NCI-H1092 treated with DMSO at 0.1 percent for 48 hours (cell line): Measurements from ENCODE around the gene LRFN2.

ENCODE experiments used
- DNase-seq: peaks from one replicate; lab custom pipeline; 2025; lab: John Stamatoyannopoulos, UW

The LRFN2 gene

DNA sequence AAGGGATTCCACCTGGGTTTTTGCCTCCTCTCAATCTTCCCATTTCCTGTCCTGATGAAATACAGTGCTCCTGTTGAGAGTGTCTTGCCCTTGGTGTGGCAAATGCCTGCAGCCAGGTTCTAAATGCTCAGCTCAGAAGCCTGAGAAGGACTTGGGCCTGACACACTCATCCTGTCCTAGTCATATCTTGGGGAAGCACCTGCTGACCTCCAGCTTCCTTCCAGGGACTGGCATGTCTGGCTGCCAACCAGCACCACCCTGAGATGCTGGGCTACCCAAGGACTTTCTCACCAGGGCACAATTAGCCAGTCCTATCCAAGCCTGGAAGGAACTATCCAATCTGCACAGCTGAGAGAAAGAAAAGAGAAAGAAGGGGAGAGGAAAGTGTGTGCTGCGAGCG is 43.4 kb downstream of the LRFN2 start:
- DNase-seq, result no peak

DNA sequence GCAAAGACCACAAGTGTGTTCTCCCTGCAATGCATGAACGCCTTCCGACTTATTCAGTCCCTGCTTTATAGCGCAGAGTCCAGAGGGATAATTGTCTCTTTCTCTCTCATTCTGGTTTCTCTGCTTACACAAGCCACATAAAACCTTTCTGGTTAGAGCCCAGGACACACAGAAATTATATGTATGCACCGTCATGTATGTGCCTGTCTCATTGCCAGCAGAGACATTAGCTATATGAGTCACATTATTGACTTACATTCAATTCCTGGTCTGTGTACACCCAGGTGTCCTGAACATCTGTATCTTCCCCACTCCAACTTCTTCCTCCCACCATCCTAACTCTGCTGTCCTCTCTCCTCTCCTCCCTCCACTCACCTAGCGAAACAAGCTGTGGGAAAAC is 44.0 kb downstream of the LRFN2 start:
- no peak for DNase-seq

DNA sequence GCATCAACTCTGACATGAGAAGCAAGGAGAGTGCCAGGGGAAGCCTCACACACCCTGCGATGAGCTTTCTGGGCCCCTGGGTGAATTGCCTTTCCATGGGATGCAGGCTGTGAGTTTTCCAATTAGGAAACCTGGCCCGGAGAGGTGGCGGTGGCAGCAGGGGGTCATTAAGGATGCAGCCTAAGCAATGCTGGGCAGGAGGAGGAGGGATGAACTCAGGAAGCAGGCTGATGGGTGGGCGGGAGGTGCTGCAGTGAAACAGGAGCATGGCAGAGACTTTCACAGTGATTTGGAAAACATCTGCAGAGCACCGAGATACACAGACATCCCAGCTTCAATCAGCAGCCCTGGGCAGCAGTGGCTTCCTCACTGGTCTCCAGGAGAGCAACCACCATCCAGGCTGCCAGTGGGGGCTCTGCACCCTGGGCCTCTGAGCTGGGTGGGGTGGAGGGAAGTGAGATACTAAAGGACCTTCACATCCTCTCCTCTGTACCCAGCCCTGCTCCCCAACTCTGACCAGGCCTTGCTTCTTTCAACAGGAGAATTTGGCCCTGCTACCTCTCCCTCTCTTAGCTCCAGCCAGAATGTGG is 44.9 kb downstream of the LRFN2 start:
- no peak for DNase-seq

DNA sequence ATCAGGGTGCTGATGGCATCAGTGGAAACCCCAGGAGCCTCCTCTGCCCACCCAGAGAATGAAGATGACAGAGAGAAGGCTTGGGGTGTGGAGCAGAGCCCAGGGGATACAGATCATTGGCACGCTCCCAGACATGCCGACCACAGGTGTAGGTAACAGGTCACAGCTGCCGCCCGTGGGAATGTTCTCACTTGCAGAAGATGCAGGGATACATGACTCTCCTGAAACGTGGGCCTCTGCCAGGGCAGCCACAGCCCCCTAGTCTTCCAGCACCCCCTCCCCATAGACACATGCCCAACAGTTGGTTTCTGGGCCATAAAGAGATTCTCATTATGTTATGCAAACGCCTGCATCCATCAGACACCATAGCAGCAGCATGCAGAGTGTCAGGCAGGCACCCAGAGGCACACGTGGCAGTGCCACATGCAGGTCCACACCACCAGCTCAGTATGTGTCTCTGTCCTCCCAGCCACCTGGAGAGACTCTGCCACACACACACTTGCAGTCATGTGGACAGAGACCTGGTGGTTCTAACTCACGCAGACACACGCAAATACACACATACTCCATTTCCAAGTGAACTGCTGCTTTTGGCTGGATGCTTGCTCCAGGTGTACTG is 45.5 kb downstream of the LRFN2 start:
- DNase-seq, result no peak

DNA sequence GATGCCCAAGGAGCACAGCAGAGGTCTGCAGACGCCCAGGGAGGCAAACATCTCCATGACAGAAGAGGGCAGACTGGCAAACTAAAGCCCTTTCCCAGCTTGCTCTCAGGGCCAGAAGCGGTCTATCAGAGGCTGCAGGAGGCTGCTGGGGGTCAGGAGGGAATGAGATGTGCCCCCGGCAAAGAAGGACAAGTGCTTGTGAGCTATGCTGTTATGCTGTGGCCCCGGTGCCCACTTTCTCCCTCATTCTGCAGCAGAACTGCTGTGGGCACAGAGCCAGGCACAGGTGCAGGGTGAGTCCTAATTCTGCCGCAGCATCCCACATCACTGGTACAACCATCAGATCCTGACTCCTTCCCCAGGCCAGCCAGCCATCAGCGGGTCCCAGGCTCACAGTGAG is 46.4 kb downstream of the LRFN2 start:
- no peak for DNase-seq

DNA sequence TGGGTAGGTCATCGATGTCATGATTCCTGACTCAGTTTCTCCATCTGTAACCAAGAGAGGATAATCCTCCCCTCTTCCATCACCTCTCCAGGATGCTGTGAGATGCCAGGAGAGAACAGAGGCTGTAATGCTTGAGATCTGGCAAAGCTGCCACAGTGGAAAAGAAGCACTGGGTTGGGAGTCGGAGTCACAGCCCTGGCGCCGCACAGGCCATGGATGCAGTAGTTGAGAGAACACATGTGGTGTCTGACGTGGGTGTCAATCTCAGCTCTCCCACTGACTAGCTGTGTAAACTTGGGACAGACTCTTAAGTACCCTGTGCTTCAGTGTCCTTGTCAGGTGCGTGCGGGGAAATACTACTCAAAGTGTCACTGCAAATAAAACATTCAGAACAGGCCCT is 47.3 kb downstream of the LRFN2 start:
- DNase-seq, result no peak

DNA sequence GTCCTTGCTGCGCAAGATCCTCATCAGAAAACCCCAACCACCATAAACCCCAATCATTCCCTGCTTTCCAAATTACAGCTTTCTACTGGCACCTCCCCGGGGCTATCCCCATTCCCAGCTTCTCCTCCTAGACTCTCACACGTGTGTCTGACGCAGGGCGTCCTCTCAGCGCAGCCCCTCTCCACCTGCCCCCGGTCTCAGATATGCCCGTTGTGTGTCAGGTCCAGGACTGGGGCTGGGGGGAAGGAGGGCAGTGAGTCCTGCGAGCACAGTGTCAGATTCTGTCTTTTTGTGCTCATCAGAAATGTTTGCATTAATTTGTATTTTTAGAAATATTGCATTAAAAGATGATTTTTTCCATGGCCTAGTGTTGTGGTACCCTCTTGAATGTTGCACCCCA is 48.6 kb downstream of the LRFN2 start:
- DNase-seq, result no peak

DNA sequence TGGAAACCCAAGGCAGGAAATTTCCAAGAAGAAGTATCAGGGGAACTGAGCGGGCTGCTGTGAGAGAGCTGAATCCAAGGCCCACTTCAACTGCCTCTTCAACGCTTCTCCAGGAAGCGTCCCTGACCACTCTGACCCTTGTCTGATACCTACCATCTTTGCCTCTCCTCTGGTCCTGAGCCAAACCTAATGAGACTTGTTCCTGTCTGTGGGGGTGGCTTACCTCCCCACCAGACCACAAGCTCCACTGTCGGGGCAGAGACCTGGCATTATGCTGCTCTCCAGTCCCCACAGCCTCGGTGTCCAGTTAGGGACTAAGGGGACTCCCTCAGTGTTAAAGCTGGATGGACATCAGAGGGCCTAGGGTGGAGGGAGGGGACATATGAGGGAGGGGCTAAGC is 49.7 kb downstream of the LRFN2 start:
- no peak for DNase-seq

DNA sequence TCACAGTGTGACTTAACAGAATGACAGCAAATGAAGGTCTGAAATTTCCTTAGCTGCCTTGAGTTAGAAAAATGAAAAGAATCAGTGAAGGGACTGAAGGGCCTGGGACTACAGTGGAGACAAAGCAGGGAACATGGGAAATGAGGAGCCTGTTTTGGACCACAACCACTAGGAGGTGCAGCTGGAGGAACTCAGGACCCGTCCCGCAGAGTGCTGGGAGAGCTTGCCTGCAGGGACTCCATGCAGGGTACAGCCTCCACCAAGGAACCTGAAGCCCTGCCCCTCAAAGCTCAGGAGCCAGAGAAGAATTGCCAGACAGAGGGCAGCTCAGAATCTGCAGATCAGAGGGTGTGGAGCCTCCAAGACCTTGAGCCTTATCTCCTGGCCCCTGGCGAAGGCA is 50.7 kb downstream of the LRFN2 start:
- no peak for DNase-seq

DNA sequence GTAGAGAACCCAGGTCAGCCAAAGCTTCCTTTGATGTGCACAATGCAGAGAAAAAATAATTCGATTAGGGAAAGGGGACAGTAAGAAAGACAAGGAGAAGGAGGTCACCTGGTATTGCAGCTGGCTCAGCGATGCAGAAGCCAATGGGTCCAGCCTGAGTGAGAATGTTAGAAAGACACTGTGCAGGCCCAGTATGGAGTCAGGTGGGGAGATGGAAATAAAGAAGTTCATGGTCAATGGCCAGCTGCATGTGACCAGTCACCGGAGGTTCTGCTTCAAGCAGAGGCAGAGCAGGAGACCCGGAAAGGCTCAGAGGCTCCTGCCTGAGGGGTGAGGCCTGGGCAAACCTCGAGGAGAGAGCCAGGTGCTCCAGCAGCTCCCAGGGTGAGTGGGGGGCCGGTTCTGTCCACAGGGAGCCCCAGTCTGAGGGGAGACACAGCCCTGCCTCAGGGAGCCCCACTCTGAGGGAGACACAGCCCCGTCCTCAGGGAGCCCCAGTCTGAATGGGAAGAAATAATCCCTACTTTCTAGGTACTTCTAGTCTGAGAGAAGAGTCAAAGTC is 51.3 kb downstream of the LRFN2 start:
- DNase-seq, result no peak

DNA sequence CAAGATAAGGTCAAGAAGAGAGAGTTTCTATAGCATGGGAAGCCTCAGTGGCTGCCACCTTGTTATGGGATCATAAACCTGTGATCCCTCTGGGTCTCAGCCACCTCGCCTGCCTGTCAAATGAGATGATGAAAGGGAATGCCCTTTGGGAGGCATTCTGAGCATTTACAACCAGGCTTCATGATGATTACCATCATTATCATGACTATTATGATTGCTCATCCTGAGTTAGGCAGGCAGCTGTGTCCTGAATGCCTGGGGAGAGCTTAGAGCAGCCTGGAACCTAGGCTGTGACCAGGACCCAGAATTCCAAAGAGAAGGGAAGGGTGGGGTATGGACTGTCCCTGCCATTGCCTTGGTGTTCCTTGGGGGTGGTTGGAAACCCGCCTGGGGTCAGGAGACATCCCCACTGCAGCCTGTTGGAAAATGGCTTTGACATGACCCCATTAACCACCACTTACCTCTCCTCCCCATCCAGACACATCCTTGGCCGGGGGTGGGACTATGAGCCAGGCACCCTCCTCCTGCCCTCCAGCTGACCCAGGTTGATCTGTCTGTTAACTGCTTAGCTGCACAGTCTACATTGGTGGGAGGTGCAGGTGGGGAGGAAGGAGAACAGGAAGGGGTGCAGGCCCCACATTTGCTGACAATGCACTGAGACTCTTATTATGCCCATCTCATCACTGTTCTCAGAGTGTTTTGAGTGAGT is 51.9 kb downstream of the LRFN2 start:
- DNase-seq, result no peak

DNA sequence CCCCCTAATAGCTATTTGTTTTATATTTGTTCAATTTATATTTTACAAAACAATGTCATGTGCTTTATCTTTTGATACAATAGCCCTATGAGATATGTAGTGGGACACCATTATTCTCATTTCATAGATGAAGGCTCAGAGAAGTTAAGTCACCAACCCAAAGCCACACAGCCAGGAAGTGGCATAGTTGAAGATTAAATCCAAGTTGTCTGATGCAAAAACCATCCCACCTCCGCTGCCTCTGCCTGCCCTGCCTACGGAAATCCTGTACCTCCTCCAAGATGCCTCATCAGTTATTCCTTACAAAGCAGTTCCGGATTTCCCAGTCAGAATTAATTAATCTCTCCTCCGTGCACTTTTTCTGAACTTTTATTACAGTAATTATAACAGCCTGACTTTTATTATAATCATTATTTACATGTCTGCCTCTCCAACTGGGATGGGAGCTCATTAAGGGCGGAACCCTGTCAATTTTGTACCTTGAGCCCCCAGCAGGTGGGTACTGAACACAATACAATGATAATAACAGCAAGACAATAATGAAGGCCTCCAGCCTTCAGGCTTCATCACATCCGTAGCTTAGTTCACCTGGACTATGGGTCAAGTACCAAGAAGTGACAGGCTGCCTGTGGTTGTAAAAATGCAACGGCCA is 54.7 kb downstream of the LRFN2 start:
- no peak for DNase-seq

DNA sequence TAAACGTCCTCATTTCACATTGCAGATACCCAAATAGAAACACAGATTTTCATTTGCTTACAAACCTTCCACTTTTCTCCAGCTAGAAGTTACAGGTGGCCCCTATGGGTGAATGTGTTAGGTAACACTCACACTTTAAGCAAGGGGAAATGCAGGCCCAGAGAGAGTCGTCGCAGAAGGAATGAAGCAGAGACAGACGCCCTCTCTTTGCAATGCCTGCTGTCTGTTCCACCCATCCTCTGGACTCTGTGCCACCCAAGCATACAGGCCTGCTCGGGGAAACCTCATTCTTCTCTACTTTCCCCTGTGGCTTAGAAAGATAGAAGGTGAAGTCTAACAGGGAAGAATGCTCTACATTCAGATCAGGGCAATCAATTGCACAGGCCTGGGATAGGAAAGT is 57.2 kb downstream of the LRFN2 start:
- DNase-seq, result no peak

DNA sequence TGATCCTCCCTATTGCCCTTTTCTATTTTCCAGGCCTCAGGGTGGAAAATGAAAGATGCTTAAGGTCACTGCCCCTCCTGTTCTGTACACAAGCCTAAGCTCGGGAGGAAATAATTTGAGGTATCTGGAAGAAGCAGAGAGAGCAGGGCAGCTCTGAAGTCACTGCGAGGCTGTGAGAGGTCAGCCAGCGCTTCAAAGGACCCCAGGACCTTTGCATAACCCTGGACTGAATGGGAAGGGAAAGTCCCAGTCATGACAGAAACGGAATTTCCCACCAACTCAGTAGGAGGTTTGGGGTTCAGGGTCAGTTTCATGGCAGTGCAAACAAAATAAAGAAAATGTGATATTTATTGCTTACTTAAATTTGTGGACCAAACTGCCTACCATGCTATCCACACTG is 58.1 kb downstream of the LRFN2 start:
- DNase-seq, result no peak

DNA sequence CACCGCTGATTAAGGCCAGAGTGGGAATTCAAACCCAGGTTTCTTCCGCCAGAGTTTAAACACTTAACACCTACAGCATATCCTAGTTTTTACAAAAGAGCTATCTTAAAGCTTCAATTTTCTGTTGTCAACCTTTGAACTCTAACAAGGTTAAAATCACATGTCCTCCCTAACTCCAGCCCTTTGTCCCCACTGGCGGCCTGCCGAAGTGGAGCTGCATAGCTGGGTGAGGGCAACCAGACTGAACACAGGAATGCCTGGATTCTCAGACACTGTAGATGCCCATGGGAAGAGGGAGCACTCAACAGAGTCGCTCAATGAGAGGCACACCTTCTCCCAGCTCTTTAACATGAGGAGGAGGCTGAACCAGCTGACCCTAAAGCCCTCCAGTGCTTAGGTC is 59.1 kb downstream of the LRFN2 start:
- no peak for DNase-seq

DNA sequence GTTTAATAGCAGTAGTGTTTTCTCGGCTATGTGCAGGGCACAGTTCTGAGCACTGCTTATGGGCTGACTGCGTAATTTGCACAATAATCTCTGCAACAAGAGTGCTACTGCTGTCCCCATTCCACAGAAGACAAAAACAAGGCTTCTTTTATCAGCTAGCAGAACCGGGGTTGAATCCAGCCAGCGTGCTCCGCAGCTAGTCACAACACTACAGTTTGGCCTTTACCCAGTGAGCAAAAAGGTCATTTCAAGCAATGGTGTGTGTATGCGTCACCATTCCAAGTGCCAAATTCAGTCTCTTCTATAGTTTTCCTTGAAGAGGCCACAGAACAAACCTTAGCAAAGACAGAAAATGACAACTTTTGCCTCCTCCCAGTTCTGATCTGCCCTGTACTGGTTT is 61.1 kb downstream of the LRFN2 start:
- DNase-seq, result no peak

DNA sequence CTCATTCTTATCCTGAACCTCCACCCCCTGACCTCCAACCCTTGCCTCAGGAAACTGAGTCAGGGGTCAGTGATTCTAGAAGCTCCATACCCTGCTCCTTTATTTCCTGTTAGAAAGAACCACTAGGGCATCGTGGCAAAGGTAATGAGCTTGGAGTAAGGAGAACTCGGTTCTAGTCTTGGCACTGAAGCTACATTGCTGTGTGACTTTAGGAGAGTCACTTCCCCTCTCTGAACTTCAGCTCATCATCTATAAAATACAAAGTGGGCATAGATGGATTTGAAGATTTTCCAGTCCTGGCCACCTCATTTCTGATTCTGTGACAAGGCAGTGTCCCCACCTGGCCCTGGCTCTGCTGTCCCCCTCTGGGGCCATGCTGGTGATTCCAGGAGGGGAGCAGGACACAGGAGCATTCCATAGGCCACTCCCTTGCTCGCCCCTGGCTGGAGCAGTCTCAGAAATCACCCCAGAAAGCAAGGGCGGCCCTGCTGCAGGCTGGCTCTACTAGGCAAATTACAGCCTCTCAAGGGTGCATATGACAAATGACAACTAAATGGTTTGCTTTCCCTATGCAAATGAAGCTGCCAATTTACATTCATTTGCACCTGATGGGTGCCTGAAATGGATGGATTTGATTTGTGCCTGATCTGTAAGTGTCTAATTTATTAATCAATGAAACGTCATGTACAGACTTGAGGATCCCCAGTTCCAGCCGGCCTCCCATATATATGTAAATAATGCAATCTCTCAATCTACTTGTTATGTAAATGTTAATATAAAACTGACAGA is 62.2 kb downstream of the LRFN2 start:
- DNase-seq, result no peak

DNA sequence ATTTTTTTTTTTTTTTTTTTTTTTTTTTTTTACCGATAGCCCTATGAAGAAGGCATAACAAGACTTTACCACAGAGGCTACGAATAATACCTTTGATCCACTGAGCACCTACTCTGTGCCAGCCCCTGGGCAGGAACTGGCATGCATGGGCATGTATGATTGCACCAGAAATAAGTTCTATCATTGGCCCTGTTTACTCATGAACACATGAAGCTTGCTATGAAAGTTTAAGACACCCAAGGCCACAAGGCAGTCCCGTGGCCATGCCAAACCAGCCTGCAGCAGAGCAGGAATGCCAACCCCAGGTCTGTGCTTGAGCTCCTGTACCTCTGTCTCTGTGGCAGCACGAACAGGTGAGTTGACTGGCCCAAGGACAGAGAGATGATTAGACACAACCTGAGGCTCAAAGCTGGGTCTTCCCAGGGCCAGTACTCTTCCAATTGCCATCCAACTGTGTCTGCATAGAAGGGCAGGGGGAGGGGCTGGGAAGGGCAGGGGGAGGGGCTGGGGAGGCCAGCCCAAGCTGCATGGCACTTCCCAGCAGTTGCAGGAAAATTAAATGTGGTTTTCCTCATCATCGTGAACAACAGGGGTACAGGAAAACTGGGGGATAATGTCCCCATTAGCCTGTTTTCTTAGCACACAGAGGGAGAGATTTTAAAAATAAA is 63.5 kb downstream of the LRFN2 start:
- no peak for DNase-seq

DNA sequence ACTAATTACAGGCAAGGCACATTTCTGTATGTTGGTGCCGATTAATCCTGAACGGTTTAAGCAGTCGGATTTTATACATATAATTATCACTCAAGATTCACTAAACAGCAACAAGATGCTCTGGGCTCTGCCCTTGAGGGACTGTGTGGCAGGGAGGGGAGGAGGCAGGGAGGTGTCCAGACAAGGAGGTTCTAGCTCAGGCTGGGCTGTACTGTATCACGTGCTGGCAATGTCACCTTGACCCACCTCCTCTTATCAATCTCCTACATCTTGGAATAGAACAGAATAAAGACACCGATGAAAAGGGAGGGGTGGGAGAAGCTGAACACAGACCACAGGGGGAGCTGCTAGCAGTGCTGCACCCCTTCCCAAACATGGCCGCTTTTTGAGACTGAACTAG is 65.7 kb downstream of the LRFN2 start:
- no peak for DNase-seq

DNA sequence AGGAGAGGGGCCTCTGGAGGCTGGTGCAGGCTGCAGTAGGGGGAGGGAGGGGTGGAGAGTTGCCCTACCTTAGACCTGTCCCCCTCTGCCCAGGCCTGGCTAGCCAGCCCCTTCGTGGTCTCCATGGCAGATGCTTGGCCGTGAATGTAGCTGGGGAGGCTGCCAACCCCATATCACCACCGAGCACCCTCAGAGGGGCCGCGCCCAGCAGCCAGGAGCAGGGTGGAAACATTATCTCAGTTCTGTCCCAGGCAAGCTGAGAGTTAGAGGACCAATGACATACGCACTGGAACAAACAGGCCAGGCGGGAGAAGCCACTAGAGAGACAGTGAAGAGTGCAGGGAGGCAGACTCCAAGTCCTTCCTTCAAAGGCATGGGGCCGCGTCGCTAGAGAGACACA is 66.5 kb downstream of the LRFN2 start:
- DNase-seq, result peak; percentile 64

DNA sequence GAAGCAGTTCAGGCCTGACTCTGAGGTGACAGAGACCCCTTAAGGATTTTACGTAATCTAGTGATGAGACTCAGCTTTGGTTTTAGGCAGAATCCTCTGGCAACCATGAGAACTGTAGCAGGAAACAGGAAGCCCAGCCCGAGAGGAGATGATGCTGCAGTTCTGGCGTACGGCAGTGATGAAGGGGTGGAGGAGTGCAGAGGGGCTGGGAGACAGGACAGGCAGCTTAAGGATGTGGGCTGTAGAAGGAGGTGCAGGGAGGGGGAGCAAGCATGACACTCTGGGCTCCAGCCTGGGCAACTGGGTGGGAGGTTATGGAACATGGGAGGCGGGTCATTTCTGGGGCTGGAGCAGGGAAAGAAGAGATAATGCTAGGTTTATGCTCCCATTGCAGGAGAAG is 67.1 kb downstream of the LRFN2 start:
- DNase-seq, result no peak

DNA sequence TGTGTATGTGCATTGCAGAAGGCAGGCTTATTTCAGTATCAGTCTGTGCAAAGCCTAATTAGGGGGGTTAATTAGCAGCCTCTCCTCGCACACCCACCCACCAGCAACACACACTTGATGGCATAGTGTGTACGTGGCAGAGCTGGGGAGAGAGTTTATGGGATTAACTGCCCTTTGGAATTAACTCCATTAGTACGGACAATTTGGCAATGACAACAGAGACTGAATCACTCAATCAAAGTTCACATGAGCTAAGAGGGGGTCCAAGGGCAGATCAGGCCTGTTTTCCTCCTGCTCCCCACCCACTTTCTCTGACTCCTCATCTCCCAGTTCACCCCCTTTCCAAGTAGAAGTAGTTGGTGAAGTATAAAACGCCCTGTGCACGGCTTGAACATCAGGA is 69.5 kb downstream of the LRFN2 start:
- no peak for DNase-seq
